ENCODE results near the gene STH.

DNA sequence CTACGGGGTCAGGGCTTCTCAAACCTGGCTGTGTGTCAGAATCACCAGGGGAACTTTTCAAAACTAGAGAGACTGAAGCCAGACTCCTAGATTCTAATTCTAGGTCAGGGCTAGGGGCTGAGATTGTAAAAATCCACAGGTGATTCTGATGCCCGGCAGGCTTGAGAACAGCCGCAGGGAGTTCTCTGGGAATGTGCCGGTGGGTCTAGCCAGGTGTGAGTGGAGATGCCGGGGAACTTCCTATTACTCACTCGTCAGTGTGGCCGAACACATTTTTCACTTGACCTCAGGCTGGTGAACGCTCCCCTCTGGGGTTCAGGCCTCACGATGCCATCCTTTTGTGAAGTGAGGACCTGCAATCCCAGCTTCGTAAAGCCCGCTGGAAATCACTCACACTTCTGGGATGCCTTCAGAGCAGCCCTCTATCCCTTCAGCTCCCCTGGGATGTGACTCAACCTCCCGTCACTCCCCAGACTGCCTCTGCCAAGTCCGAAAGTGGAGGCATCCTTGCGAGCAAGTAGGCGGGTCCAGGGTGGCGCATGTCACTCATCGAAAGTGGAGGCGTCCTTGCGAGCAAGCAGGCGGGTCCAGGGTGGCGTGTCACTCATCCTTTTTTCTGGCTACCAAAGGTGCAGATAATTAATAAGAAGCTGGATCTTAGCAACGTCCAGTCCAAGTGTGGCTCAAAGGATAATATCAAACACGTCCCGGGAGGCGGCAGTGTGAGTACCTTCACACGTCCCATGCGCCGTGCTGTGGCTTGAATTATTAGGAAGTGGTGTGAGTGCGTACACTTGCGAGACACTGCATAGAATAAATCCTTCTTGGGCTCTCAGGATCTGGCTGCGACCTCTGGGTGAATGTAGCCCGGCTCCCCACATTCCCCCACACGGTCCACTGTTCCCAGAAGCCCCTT, 10.9 kb downstream of the STH start:
- TF ChIP-seq CTCF (IDR thresholded peaks at IDR 0.05) (no peak), POLR2A (IDR thresholded peaks at IDR 0.05; ENCODE audit: low read depth) (no peak), EP300 (IDR thresholded peaks at IDR 0.05) (no peak), POLR2AphosphoS5 (IDR thresholded peaks at IDR 0.05) (no peak)

Data from esophagus muscularis mucosa (tissue), 4 donors.